ENCODE results near the gene MMP28.
A peak's percentile ranks its signal among the peaks of the same experiment; 100 is the strongest.

The MMP28 gene

GRCh38 chr17:35795007-35795870 is at the start of gene MMP28:
MMP28 (minus strand) TSS chr17:35795641; CDS start chr17:35795377, 264 bp downstream.
- peak; percentile 44 to 78 (median 77) for DNase-seq

GRCh38 chr17:35844547-35844946 is 49.1 kb upstream of the MMP28 start:
- DNase-seq: no peak

- DNase-seq: no peak
These were observed 48.3 kb upstream of the MMP28 start for GRCh38 chr17:35843698-35844097.

GRCh38 chr17:35842239-35842638 is 46.8 kb upstream of the MMP28 start:
- no peak for DNase-seq

- DNase-seq: no peak
These were observed 46.1 kb upstream of the MMP28 start for GRCh38 chr17:35841505-35841904.

GRCh38 chr17:35841101-35841500 is 45.7 kb upstream of the MMP28 start:
- no peak for DNase-seq

- DNase-seq: no peak
These were observed 29.8 kb upstream of the MMP28 start for GRCh38 chr17:35825206-35825605.

- DNase-seq: no peak
These were observed 25.9 kb upstream of the MMP28 start for GRCh38 chr17:35821308-35821707.

- DNase-seq: no peak
These were observed 24.0 kb upstream of the MMP28 start for GRCh38 chr17:35819455-35819854.

GRCh38 chr17:35817196-35817595 is 21.8 kb upstream of the MMP28 start:
- no peak for DNase-seq

- no peak for DNase-seq
These were observed 21.3 kb upstream of the MMP28 start for GRCh38 chr17:35816723-35817122.

- no peak for DNase-seq
These were observed 17.0 kb upstream of the MMP28 start for GRCh38 chr17:35812456-35812855.

GRCh38 chr17:35811759-35812158 is 16.3 kb upstream of the MMP28 start:
- no peak for DNase-seq

GRCh38 chr17:35809855-35810461 is 14.5 kb upstream of the MMP28 start:
- DNase-seq: no peak

- DNase-seq: peak; percentile 97 to 99 (median 97)
These were observed 13.8 kb upstream of the MMP28 start, which contains the start of gene TAF15 for GRCh38 chr17:35808962-35809854. TAF15 (plus strand) TSS chr17:35809484; CDS start chr17:35809570, 86 bp downstream.

- DNase-seq: no peak
These were observed 13.0 kb upstream of the MMP28 start for GRCh38 chr17:35808240-35808961.

GRCh38 chr17:35807371-35808144 is 12.1 kb upstream of the MMP28 start:
- DNase-seq: no peak

GRCh38 chr17:35804658-35805192 is 9.3 kb upstream of the MMP28 start:
- DNase-seq: peak; percentile 53 to 84 (median 60)

- no peak for DNase-seq
These were observed 6.3 kb upstream of the MMP28 start for GRCh38 chr17:35801583-35802224.

- DNase-seq: no peak
These were observed 4.5 kb upstream of the MMP28 start for GRCh38 chr17:35799942-35800341.

GRCh38 chr17:35797918-35798317 is 2.5 kb upstream of the MMP28 start:
- no peak for DNase-seq

Measured in NCI-H1417 (cell line).